Measurements from ENCODE around the gene ENO2.

DNA sequence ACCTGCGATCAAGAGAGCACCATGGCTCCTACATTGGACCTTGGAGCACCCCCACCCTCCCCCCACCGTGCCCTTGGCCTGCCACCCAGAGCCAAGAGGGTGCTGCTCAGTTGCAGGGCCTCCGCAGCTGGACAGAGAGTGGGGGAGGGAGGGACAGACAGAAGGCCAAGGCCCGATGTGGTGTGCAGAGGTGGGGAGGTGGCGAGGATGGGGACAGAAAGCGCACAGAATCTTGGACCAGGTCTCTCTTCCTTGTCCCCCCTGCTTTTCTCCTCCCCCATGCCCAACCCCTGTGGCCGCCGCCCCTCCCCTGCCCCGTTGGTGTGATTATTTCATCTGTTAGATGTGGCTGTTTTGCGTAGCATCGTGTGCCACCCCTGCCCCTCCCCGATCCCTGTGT, 27.4 kb downstream of the ENO2 start:
- TF ChIP-seq, protein P1, sequence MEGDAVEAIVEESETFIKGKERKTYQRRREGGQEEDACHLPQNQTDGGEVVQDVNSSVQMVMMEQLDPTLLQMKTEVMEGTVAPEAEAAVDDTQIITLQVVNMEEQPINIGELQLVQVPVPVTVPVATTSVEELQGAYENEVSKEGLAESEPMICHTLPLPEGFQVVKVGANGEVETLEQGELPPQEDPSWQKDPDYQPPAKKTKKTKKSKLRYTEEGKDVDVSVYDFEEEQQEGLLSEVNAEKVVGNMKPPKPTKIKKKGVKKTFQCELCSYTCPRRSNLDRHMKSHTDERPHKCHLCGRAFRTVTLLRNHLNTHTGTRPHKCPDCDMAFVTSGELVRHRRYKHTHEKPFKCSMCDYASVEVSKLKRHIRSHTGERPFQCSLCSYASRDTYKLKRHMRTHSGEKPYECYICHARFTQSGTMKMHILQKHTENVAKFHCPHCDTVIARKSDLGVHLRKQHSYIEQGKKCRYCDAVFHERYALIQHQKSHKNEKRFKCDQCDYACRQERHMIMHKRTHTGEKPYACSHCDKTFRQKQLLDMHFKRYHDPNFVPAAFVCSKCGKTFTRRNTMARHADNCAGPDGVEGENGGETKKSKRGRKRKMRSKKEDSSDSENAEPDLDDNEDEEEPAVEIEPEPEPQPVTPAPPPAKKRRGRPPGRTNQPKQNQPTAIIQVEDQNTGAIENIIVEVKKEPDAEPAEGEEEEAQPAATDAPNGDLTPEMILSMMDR (IDR thresholded peaks at IDR 0.05; ENCODE audit: low read depth, low read length, missing input control), result no peak
- no peak for TF ChIP-seq GABPA (IDR thresholded peaks at IDR 0.05 in 1 of 2, conservative IDR thresholded peaks at IDR 0.05 in 1 of 2)
- TF ChIP-seq TAF1 (conservative IDR thresholded peaks at IDR 0.05), result no peak
- TF ChIP-seq HNF4A (conservative IDR thresholded peaks at IDR 0.05), result no peak
- TF ChIP-seq, protein P2, sequence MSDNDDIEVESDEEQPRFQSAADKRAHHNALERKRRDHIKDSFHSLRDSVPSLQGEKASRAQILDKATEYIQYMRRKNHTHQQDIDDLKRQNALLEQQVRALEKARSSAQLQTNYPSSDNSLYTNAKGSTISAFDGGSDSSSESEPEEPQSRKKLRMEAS (IDR thresholded peaks at IDR 0.05), result no peak
- TF ChIP-seq SP1 (IDR thresholded peaks at IDR 0.05), result no peak
- TF ChIP-seq HNF4G (IDR thresholded peaks at IDR 0.05), result no peak
- no peak for TF ChIP-seq RAD21 (IDR thresholded peaks at IDR 0.05)
- TF ChIP-seq, protein P3, sequence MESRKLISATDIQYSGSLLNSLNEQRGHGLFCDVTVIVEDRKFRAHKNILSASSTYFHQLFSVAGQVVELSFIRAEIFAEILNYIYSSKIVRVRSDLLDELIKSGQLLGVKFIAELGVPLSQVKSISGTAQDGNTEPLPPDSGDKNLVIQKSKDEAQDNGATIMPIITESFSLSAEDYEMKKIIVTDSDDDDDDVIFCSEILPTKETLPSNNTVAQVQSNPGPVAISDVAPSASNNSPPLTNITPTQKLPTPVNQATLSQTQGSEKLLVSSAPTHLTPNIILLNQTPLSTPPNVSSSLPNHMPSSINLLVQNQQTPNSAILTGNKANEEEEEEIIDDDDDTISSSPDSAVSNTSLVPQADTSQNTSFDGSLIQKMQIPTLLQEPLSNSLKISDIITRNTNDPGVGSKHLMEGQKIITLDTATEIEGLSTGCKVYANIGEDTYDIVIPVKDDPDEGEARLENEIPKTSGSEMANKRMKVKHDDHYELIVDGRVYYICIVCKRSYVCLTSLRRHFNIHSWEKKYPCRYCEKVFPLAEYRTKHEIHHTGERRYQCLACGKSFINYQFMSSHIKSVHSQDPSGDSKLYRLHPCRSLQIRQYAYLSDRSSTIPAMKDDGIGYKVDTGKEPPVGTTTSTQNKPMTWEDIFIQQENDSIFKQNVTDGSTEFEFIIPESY (IDR thresholded peaks at IDR 0.05), result no peak
- TF ChIP-seq, protein P4, sequence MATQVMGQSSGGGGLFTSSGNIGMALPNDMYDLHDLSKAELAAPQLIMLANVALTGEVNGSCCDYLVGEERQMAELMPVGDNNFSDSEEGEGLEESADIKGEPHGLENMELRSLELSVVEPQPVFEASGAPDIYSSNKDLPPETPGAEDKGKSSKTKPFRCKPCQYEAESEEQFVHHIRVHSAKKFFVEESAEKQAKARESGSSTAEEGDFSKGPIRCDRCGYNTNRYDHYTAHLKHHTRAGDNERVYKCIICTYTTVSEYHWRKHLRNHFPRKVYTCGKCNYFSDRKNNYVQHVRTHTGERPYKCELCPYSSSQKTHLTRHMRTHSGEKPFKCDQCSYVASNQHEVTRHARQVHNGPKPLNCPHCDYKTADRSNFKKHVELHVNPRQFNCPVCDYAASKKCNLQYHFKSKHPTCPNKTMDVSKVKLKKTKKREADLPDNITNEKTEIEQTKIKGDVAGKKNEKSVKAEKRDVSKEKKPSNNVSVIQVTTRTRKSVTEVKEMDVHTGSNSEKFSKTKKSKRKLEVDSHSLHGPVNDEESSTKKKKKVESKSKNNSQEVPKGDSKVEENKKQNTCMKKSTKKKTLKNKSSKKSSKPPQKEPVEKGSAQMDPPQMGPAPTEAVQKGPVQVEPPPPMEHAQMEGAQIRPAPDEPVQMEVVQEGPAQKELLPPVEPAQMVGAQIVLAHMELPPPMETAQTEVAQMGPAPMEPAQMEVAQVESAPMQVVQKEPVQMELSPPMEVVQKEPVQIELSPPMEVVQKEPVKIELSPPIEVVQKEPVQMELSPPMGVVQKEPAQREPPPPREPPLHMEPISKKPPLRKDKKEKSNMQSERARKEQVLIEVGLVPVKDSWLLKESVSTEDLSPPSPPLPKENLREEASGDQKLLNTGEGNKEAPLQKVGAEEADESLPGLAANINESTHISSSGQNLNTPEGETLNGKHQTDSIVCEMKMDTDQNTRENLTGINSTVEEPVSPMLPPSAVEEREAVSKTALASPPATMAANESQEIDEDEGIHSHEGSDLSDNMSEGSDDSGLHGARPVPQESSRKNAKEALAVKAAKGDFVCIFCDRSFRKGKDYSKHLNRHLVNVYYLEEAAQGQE (IDR thresholded peaks at IDR 0.05), result no peak
- TF ChIP-seq EGR1 (IDR thresholded peaks at IDR 0.05; ENCODE audit: low read depth in 2 of 2), result no peak
- TF ChIP-seq JUND (IDR thresholded peaks at IDR 0.05), result no peak
- TF ChIP-seq RXRA (IDR thresholded peaks at IDR 0.05), result no peak
- TF ChIP-seq, protein P5, sequence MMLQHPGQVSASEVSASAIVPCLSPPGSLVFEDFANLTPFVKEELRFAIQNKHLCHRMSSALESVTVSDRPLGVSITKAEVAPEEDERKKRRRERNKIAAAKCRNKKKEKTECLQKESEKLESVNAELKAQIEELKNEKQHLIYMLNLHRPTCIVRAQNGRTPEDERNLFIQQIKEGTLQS (IDR thresholded peaks at IDR 0.05), result no peak
